Stromal cell of bone marrow (primary cell): ENCODE data around the gene MICAL3.
A peak's percentile ranks its signal among the peaks of the same experiment; 100 is the strongest.
"Not testable (repeated sequence)": the region's sequence is repeated elsewhere in the genome, so short reads cannot be mapped to it uniquely, and the experiment has no call there.

ENCODE experiments used
- DNase-seq: peaks from one replicate; pipeline ENCODE4 v3.0.0-alpha.2; 2012; ENCODE audit warnings: low read depth

MICAL3 gene

GRCh38 chr22:18059991-18060390 is 35.6 kb upstream of the MICAL3 start:
- no peak for DNase-seq

GRCh38 chr22:18059473-18059872 is 35.1 kb upstream of the MICAL3 start:
- no peak for DNase-seq

GRCh38 chr22:18059094-18059417 is 34.7 kb upstream of the MICAL3 start:
- no peak for DNase-seq

GRCh38 chr22:18058371-18059093 is 34.2 kb upstream of the MICAL3 start:
- no peak for DNase-seq

GRCh38 chr22:18057568-18058209 is 33.3 kb upstream of the MICAL3 start:
- peak; percentile 99 for DNase-seq

- DNase-seq, result no peak
These were observed 32.6 kb upstream of the MICAL3 start for GRCh38 chr22:18056807-18057474.

GRCh38 chr22:18056161-18056666 is 31.9 kb upstream of the MICAL3 start:
- DNase-seq, result peak; percentile 77

- no peak for DNase-seq
These were observed 31.3 kb upstream of the MICAL3 start for GRCh38 chr22:18055619-18056160.

GRCh38 chr22:18053216-18053946 is 29.0 kb upstream of the MICAL3 start:
- not testable (repeated sequence) for DNase-seq

- DNase-seq, result not testable (repeated sequence)
These were observed 26.8 kb upstream of the MICAL3 start for GRCh38 chr22:18051113-18051512.

- DNase-seq, result no peak
These were observed 25.7 kb upstream of the MICAL3 start for GRCh38 chr22:18050065-18050464.

GRCh38 chr22:18048441-18048898 is 24.1 kb upstream of the MICAL3 start:
- DNase-seq, result no peak

GRCh38 chr22:18048041-18048440 is 23.7 kb upstream of the MICAL3 start:
- DNase-seq, result no peak

- no peak for DNase-seq
These were observed 21.4 kb upstream of the MICAL3 start for GRCh38 chr22:18045794-18046193.

- no peak for DNase-seq
These were observed 20.3 kb upstream of the MICAL3 start for GRCh38 chr22:18044548-18045271.

GRCh38 chr22:18042685-18043084 is 18.3 kb upstream of the MICAL3 start:
- no peak for DNase-seq

GRCh38 chr22:18040898-18041297 is 16.5 kb upstream of the MICAL3 start:
- not testable (repeated sequence) for DNase-seq

- DNase-seq, result no peak
These were observed 11.4 kb upstream of the MICAL3 start for GRCh38 chr22:18035751-18036150.

- DNase-seq, result no peak
These were observed 9.7 kb upstream of the MICAL3 start for GRCh38 chr22:18034076-18034475.

- DNase-seq, result peak; percentile 85
These were observed 9.0 kb upstream of the MICAL3 start for GRCh38 chr22:18033204-18033998.
